ENCODE data around the gene TMEM165.

The TMEM165 gene

DNA sequence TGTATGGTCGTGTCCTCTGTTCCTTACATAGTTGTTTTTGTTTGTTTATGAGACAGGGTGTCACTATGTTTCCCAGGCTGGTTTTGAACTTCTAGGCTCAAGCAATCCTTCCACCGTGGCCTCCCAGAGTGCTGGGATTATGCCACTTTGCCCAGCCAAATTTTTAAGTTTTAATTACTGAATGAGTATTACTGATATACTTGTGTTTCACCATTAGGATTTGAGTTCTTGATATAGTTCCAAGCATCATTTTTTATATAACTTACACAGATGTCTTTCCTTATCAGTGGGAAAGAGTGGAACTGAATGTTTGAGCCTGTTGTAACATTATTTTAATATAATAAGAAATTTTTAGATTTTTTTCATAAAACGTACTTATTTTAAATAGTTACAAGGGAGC, 20.4 kb downstream of the TMEM165 start:
- H3K4me1 ChIP-seq (ENCODE audit: insufficient read depth, poor library complexity, severe bottlenecking) = no peaks in the 10 kb centered on the region
- no peak overlapping the region for H3K27ac ChIP-seq (ENCODE audit: poor library complexity, severe bottlenecking)
- no peaks in the 10 kb centered on the region for H3K9me3 ChIP-seq (ENCODE audit: severe bottlenecking)
- H3K4me3 ChIP-seq (ENCODE audit: severe bottlenecking) = no peak overlapping the region
- H3K36me3 ChIP-seq (ENCODE audit: low read depth) = peaks cover 88% of the 10 kb centered on the region
- TF ChIP-seq, protein P1, sequence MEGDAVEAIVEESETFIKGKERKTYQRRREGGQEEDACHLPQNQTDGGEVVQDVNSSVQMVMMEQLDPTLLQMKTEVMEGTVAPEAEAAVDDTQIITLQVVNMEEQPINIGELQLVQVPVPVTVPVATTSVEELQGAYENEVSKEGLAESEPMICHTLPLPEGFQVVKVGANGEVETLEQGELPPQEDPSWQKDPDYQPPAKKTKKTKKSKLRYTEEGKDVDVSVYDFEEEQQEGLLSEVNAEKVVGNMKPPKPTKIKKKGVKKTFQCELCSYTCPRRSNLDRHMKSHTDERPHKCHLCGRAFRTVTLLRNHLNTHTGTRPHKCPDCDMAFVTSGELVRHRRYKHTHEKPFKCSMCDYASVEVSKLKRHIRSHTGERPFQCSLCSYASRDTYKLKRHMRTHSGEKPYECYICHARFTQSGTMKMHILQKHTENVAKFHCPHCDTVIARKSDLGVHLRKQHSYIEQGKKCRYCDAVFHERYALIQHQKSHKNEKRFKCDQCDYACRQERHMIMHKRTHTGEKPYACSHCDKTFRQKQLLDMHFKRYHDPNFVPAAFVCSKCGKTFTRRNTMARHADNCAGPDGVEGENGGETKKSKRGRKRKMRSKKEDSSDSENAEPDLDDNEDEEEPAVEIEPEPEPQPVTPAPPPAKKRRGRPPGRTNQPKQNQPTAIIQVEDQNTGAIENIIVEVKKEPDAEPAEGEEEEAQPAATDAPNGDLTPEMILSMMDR (IDR thresholded peaks at IDR 0.05; ENCODE audit: poor library complexity, severe bottlenecking) = no peak
- H3K27me3 ChIP-seq (ENCODE audit: insufficient read depth, poor library complexity, severe bottlenecking) = no peaks in the 10 kb centered on the region
- DNase-seq (ENCODE audit: low spot score) (no peak), ATAC-seq (ENCODE audit: low read depth) (no peak)

DNA sequence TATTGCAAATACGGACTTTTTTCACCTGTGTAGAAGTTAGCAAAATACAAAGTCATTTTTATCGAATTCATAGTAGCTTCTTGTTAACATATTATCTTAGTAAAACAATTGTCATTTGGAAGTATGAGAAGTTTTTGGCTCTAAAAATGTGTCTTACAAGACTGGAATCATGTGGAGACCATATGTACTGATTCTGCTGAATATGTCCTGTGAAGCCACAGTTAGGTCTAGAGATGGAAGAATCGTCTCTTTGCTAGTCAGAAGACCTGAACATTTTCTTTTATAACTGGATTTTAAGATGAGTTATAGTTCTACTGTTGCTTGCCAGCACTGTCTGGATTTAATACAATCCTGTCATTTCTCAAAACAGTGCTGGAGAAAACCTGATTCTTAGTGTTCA, 29.0 kb downstream of the TMEM165 start:
- no peaks in the 10 kb centered on the region for H3K27me3 ChIP-seq (ENCODE audit: insufficient read depth, poor library complexity, severe bottlenecking)
- no peaks in the 10 kb centered on the region for H3K9me3 ChIP-seq (ENCODE audit: severe bottlenecking)
- ATAC-seq (ENCODE audit: low read depth) = no peak
- H3K27ac ChIP-seq (ENCODE audit: poor library complexity, severe bottlenecking) = no peak overlapping the region
- H3K4me3 ChIP-seq (ENCODE audit: severe bottlenecking) = no peak overlapping the region
- no peaks in the 10 kb centered on the region for H3K4me1 ChIP-seq (ENCODE audit: insufficient read depth, poor library complexity, severe bottlenecking)
- H3K36me3 ChIP-seq (ENCODE audit: low read depth) = peaks cover 91% of the 10 kb centered on the region
- DNase-seq (ENCODE audit: low spot score) = no peak
- TF ChIP-seq, protein P1 (IDR thresholded peaks at IDR 0.05; ENCODE audit: poor library complexity, severe bottlenecking) = no peak

GRCh38 chr4:55431710-55432336, 36.1 kb downstream of the TMEM165 start:
- Histone ChIP-seq H3K9me3 (ENCODE audit: severe bottlenecking) (peaks cover 3% of the 10 kb centered on the region), H3K27me3 (ENCODE audit: insufficient read depth, poor library complexity, severe bottlenecking) (no peaks in the 10 kb centered on the region), H3K4me1 (ENCODE audit: insufficient read depth, poor library complexity, severe bottlenecking) (no peaks in the 10 kb centered on the region), H3K36me3 (ENCODE audit: low read depth) (peaks cover 91% of the 10 kb centered on the region), H3K27ac (ENCODE audit: poor library complexity, severe bottlenecking) (no peak overlapping the region), H3K4me3 (ENCODE audit: severe bottlenecking) (no peak overlapping the region)
- DNase-seq (ENCODE audit: low spot score) (no peak), ATAC-seq (ENCODE audit: low read depth) (no peak)
- TF ChIP-seq, protein P1 (IDR thresholded peaks at IDR 0.05; ENCODE audit: poor library complexity, severe bottlenecking) = no peak

GRCh38 chr4:55435141-55435841, 39.5 kb downstream of the TMEM165 start:
- peak; percentile 37; the same call in 2 of the 3 replicates for ATAC-seq (ENCODE audit: low read depth)
- DNase-seq (ENCODE audit: low spot score) = no peak
- H3K9me3 ChIP-seq (ENCODE audit: severe bottlenecking) = peaks cover 3% of the 10 kb centered on the region
- no peak overlapping the region for H3K4me3 ChIP-seq (ENCODE audit: severe bottlenecking)
- H3K36me3 ChIP-seq (ENCODE audit: low read depth) = peaks cover 94% of the 10 kb centered on the region
- no peak overlapping the region for H3K27ac ChIP-seq (ENCODE audit: poor library complexity, severe bottlenecking)
- TF ChIP-seq, protein P1 (IDR thresholded peaks at IDR 0.05; ENCODE audit: poor library complexity, severe bottlenecking) = peak; percentile 27
- no peaks in the 10 kb centered on the region for H3K27me3 ChIP-seq (ENCODE audit: insufficient read depth, poor library complexity, severe bottlenecking)
- H3K4me1 ChIP-seq (ENCODE audit: insufficient read depth, poor library complexity, severe bottlenecking) = no peaks in the 10 kb centered on the region

GRCh38 chr4:55437356-55437796, 41.6 kb downstream of the TMEM165 start:
- no peak overlapping the region for H3K4me3 ChIP-seq (ENCODE audit: severe bottlenecking)
- TF ChIP-seq, protein P1 (IDR thresholded peaks at IDR 0.05; ENCODE audit: poor library complexity, severe bottlenecking) = no peak
- no peaks in the 10 kb centered on the region for H3K27me3 ChIP-seq (ENCODE audit: insufficient read depth, poor library complexity, severe bottlenecking)
- peaks cover 3% of the 10 kb centered on the region for H3K9me3 ChIP-seq (ENCODE audit: severe bottlenecking)
- DNase-seq (ENCODE audit: low spot score) (no peak), ATAC-seq (ENCODE audit: low read depth) (peak; percentile 78)
- no peak overlapping the region for H3K27ac ChIP-seq (ENCODE audit: poor library complexity, severe bottlenecking)
- peaks cover 92% of the 10 kb centered on the region for H3K36me3 ChIP-seq (ENCODE audit: low read depth)
- H3K4me1 ChIP-seq (ENCODE audit: insufficient read depth, poor library complexity, severe bottlenecking) = no peaks in the 10 kb centered on the region
